ENCODE measurements around the gene PDGFRB.

- TF ChIP-seq CTCF (IDR thresholded peaks at IDR 0.05; ENCODE audit: insufficient read depth, low read length, poor library complexity, severe bottlenecking) (no peak), EZH2phosphoT487 (conservative IDR thresholded peaks at IDR 0.05; ENCODE audit: low read length) (no peak)
Observed at GRCh38 chr5:150203832-150204589, 48.4 kb upstream of the PDGFRB start.

Measured in SU-DHL-6 (cell line).